ENCODE measurements around the gene CD36. TPM values are rescaled to one million over a fixed set of nuclear protein-coding genes. Genes with fewer than 3 reads are reported as not detected.
A peak's percentile ranks its signal among the peaks of the same experiment; 100 is the strongest.

Gene CD36
- total RNA-seq, 1 donor from 2014 or later: 1,018 TPM

- H3K36me3 ChIP-seq: peaks cover 77% of the 10 kb centered on the region
- H3K4me1 ChIP-seq: peaks cover 30% of the 10 kb centered on the region
- H3K4me3 ChIP-seq: no peak overlapping the region
- intact Hi-C loops (cut with micrococcal nuclease): no loop called here
- no peak overlapping the region for H3K27ac ChIP-seq (replicated peaks)
- no peak for DNase-seq
- H3K27me3 ChIP-seq (ENCODE audit: low read depth): no peaks in the 10 kb centered on the region
- no peak for TF ChIP-seq CTCF (IDR thresholded peaks at IDR 0.05; ENCODE audit: borderline replicate concordance)
- H3K9me3 ChIP-seq (replicated peaks): no peaks in the 10 kb centered on the region
Measured at GRCh38 chr7:80675090-80675489, 36.6 kb downstream of the CD36 start.

GRCh38 chr7:80676404-80676803 lies 38.0 kb downstream of the CD36 start:
- intact Hi-C loops (cut with micrococcal nuclease): no loop called here
- Histone ChIP-seq H3K4me3 (no peak overlapping the region), H3K9me3 (replicated peaks) (no peaks in the 10 kb centered on the region), H3K27me3 (ENCODE audit: low read depth) (no peaks in the 10 kb centered on the region), H3K27ac (replicated peaks) (no peak overlapping the region), H3K36me3 (peaks cover 63% of the 10 kb centered on the region), H3K4me1 (peaks cover 44% of the 10 kb centered on the region)
- TF ChIP-seq CTCF (IDR thresholded peaks at IDR 0.05; ENCODE audit: borderline replicate concordance): no peak
- DNase-seq: no peak

GRCh38 chr7:80677629-80678028 lies 39.2 kb downstream of the CD36 start:
- no peaks in the 10 kb centered on the region for H3K9me3 ChIP-seq (replicated peaks)
- intact Hi-C loops (cut with micrococcal nuclease): no loop called here
- no peak for TF ChIP-seq CTCF (IDR thresholded peaks at IDR 0.05; ENCODE audit: borderline replicate concordance)
- no peak overlapping the region for H3K4me3 ChIP-seq
- no peak for DNase-seq
- no peak overlapping the region for H3K27ac ChIP-seq (replicated peaks)
- no peaks in the 10 kb centered on the region for H3K27me3 ChIP-seq (ENCODE audit: low read depth)
- H3K36me3 ChIP-seq: peaks cover 51% of the 10 kb centered on the region
- peaks cover 47% of the 10 kb centered on the region for H3K4me1 ChIP-seq

GRCh38 chr7:80678707-80679106 lies 40.3 kb downstream of the CD36 start:
- Histone ChIP-seq H3K27ac (replicated peaks) (peak overlapping the region; percentile 71), H3K9me3 (replicated peaks) (peaks cover under 1% of the 10 kb centered on the region), H3K27me3 (ENCODE audit: low read depth) (no peaks in the 10 kb centered on the region), H3K36me3 (peaks cover 40% of the 10 kb centered on the region), H3K4me1 (peaks cover 43% of the 10 kb centered on the region), H3K4me3 (no peak overlapping the region)
- no peak for DNase-seq
- no peak for TF ChIP-seq CTCF (IDR thresholded peaks at IDR 0.05; ENCODE audit: borderline replicate concordance)
- intact Hi-C loops (cut with micrococcal nuclease): no loop called here

DNA sequence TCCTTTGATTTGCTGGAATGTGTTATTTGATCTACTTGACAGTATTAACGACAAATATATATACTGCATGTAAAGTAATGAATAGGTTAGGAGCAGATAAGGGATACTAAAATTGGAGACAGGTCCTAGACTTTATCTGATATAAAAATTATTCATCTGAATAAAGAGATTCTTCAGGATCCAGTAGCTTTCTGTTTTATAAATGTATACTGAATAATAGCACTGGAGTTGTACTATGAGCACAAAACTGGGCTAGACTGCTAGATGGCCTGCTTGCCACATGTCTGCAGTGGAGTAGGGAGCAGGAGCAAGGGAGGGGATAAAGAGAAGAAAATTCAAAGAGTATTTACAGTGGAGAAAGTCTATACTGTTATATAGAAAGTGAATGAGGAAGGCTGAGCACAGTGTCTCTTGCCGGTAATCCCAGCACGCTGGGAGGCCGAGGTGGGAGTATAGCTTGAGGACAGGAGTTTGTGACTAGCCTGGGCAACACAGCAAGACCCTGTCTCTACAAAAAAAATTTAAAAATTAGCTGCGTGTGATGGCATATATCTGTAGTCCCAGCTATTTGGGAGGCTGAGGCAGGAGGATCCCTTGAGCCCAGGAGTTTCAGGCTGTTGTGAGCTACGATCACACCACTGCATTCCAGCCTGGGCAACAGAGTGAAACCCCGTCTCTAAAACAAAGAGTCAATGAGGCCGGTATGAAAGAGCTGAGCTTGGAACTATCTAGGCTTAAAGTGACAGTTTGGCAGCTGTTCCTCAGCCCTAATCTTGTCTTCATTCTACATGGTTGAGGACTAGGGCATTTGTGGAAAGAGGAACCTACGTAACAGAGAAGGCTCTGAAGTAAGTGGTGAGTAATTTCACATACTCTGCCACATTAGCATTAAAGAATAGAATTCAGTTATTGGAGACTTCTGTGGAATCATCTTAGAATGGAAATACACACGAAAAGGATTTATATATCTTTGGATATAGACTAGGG lies 41.8 kb downstream of the CD36 start:
- H3K9me3 ChIP-seq (replicated peaks): peaks cover 9% of the 10 kb centered on the region
- H3K27ac ChIP-seq (replicated peaks): peak overlapping the region; percentile 71
- no peak overlapping the region for H3K4me3 ChIP-seq
- TF ChIP-seq CTCF (IDR thresholded peaks at IDR 0.05; ENCODE audit: borderline replicate concordance): no peak
- no peak for DNase-seq
- H3K27me3 ChIP-seq (ENCODE audit: low read depth): no peaks in the 10 kb centered on the region
- intact Hi-C loops (cut with micrococcal nuclease): no loop called here
- H3K4me1 ChIP-seq: peaks cover 43% of the 10 kb centered on the region
- peaks cover 25% of the 10 kb centered on the region for H3K36me3 ChIP-seq
